ENCODE measurements around the gene ORC6.

The ORC6 gene

GRCh38 chr16:46732561-46732960 is 43.1 kb downstream of the ORC6 start:
- DNase-seq = no peak

- DNase-seq = no peak
These were observed 43.9 kb downstream of the ORC6 start for GRCh38 chr16:46733319-46733830.

GRCh38 chr16:46736695-46737094 is 47.2 kb downstream of the ORC6 start:
- DNase-seq = no peak

- DNase-seq = no peak
These were observed 48.3 kb downstream of the ORC6 start for GRCh38 chr16:46737621-46738214.

GRCh38 chr16:46739934-46740333 is 50.5 kb downstream of the ORC6 start:
- no peak for DNase-seq

GRCh38 chr16:46743232-46743719 is 53.8 kb downstream of the ORC6 start:
- DNase-seq = no peak

- DNase-seq = no peak
These were observed 56.2 kb downstream of the ORC6 start for GRCh38 chr16:46745617-46746016.

GRCh38 chr16:46746821-46747776 is 57.6 kb downstream of the ORC6 start:
- no peak for DNase-seq

All from stimulated activated CD4-positive, alpha-beta T cell treated with anti-CD3 and anti-CD28 coated beads, Interleukin-4, amount 100 ng/mL, for 4 hours (primary cell).